SK-N-SH (cell line): Measurements from ENCODE around the gene EFCAB14. TPM values are rescaled to one million over a fixed set of nuclear protein-coding genes. Genes with fewer than 3 reads are reported as not detected.
A peak's percentile ranks its signal among the peaks of the same experiment; 100 is the strongest.

Source experiments
- CTCF ChIA-PET: fragments of 300-600, 350-600 bp; formaldehyde crosslinking; extraction: SDS; loops from one replicate; lab custom pipeline; 2021; lab: Yijun Ruan, JAX
- POLR2A ChIA-PET: fragments of 350-600 bp; sonication (Branson Sonifier 250); formaldehyde crosslinking; extraction: SDS; loops from one replicate; lab custom pipeline; 2020; ENCODE audit warnings: antibody characterized with exemption, inconsistent platforms; lab: Yijun Ruan, JAX
- DNase-seq: peaks from one replicate; pipeline ENCODE4 v3.0.0; 2012
- H2AFZ ChIP-seq: fragments of 200-600 bp; sonication (generic); 2 replicates; pipeline ENCODE4 v1.8.1; 2016; ENCODE audit warnings: antibody characterized with exemption, mild to moderate bottlenecking, low read depth
- H3F3A ChIP-seq: fragments of 200-600 bp; sonication (generic); replicated peaks from 2 replicates; pipeline ENCODE3; 2016; ENCODE audit warnings: antibody characterized with exemption, mild to moderate bottlenecking; ENCODE audit not compliant: insufficient read depth
- H3K27ac ChIP-seq, 2 experiments: fragments of 200-500 bp in 1 of 2; fragments of 200-600 bp in 1 of 2; sonication (Bioruptor generic) in 1 of 2; sonication (generic), shearing (Covaris generic) in 1 of 2; 2 replicates each; pipeline versions ENCODE4 v1.5.1 to v1.6.1; 2014 to 2016; ENCODE audit warnings: low read depth in 2 of 2, inconsistent platforms in 1 of 2, low read length in 1 of 2, mild to moderate bottlenecking in 1 of 2, mixed read lengths in 1 of 2
- H3K27me3 ChIP-seq: fragments of 200-600 bp; sonication (generic), shearing (Covaris generic); 2 replicates; pipeline ENCODE4 v1.6.1; 2016; ENCODE audit warnings: mixed run types; ENCODE audit not compliant: insufficient read depth
- H3K36me3 ChIP-seq, 2 experiments: fragments of 200-500 bp in 1 of 2; fragments of 200-600 bp in 1 of 2; sonication (Bioruptor generic) in 1 of 2; sonication (generic) in 1 of 2; replicated peaks in 1 of 2; 2 replicates each; pipeline versions ENCODE3 to v1.5.1; 2014 to 2016; ENCODE audit warnings: low read length in 1 of 2, mild to moderate bottlenecking in 1 of 2; ENCODE audit not compliant: insufficient read depth in 2 of 2, control insufficient read depth in 1 of 2
- H3K4me1 ChIP-seq, 2 experiments: fragments of 200-500 bp in 1 of 2; fragments of 200-600 bp in 1 of 2; sonication (Bioruptor generic) in 1 of 2; sonication (generic), shearing (Covaris generic) in 1 of 2; 2 replicates each; pipeline versions ENCODE4 v1.5.1 to v1.6.1; 2014 to 2016; ENCODE audit warnings: low read depth in 1 of 2, low read length in 1 of 2, mixed run types in 1 of 2; ENCODE audit not compliant: insufficient read depth in 2 of 2, control insufficient read depth in 1 of 2
- H3K4me2 ChIP-seq: fragments of 200-600 bp; sonication (generic), shearing (Covaris generic); 2 replicates; pipeline ENCODE4 v1.6.1; 2017; ENCODE audit warnings: mixed run types
- H3K4me3 ChIP-seq, 2 experiments: fragments of 200-500 bp in 1 of 2; fragments of 200-600 bp in 1 of 2; sonication (Bioruptor generic) in 1 of 2; sonication (generic), shearing (Covaris generic) in 1 of 2; 2 replicates each; pipeline versions ENCODE4 v1.5.1 to v1.8.1; 2014 to 2016; ENCODE audit warnings: low read depth in 2 of 2, inconsistent platforms in 1 of 2, low read length in 1 of 2, mild to moderate bottlenecking in 1 of 2, mixed read lengths in 1 of 2, moderate library complexity in 1 of 2
- H3K79me2 ChIP-seq: fragments of 200-600 bp; sonication (generic); 2 replicates; pipeline ENCODE4 v1.8.1; 2017; ENCODE audit warnings: mild to moderate bottlenecking; ENCODE audit not compliant: insufficient read depth
- H3K9ac ChIP-seq: fragments of 200-600 bp; sonication (generic); 2 replicates; pipeline ENCODE4 v1.6.1; 2017; ENCODE audit warnings: mixed run types
- H3K9me2 ChIP-seq: fragments of 200-600 bp; sonication (generic); 2 replicates; pipeline ENCODE4 v1.6.1; 2017; ENCODE audit warnings: mixed run types
- H3K9me3 ChIP-seq: fragments of 200-600 bp; sonication (generic); 2 replicates; pipeline ENCODE4 v1.6.1; 2017; ENCODE audit warnings: mixed run types, mild to moderate bottlenecking, moderate library complexity
- H4K20me1 ChIP-seq: fragments of 200-600 bp; sonication (generic); 2 replicates; pipeline ENCODE4 v1.6.1; 2017; ENCODE audit warnings: mild to moderate bottlenecking, mixed run types; ENCODE audit not compliant: insufficient read depth
- CHD2 ChIP-seq: fragments of 150-350 bp; IDR thresholded peaks from 2 replicates; pipeline ENCODE4 v1.6.1; 2018; ENCODE audit warnings: low read length; ENCODE audit not compliant: partially characterized antibody
- CTCF ChIP-seq: fragments of 200-600 bp; sonication (generic); IDR thresholded peaks from 2 replicates; pipeline ENCODE4 v1.6.1; 2017; ENCODE audit warnings: antibody characterized with exemption, mild to moderate bottlenecking, moderate library complexity
- EP300 ChIP-seq, 2 experiments: IDR thresholded peaks; 2 replicates each; pipeline versions ENCODE4 v1.4.0 to v1.6.1; 2012; ENCODE audit warnings: borderline replicate concordance in 1 of 2, low read depth in 1 of 2, low read length in 1 of 2
- EZH2phosphoT487 ChIP-seq: fragments of 200-600 bp; sonication (generic); IDR thresholded peaks from 2 replicates; pipeline ENCODE4 v1.6.1; 2017; ENCODE audit warnings: low read depth, mixed run types, mild to moderate bottlenecking, antibody characterized with exemption, moderate library complexity, borderline replicate concordance
- FOXM1 ChIP-seq: IDR thresholded peaks from 2 replicates; pipeline ENCODE4 v1.4.0; 2012; ENCODE audit warnings: low read depth, mild to moderate bottlenecking
- JUND ChIP-seq: IDR thresholded peaks from 2 replicates; pipeline ENCODE4 v1.4.0; 2012
- MAX ChIP-seq: IDR thresholded peaks from 2 replicates; pipeline ENCODE4 v1.4.0; 2012; ENCODE audit warnings: low read depth
- MXI1 ChIP-seq: IDR thresholded peaks from 2 replicates; pipeline ENCODE4 v1.6.1; 2012; ENCODE audit warnings: mild to moderate bottlenecking, low read depth, low read length, improper control_type of control experiment
- REST ChIP-seq: IDR thresholded peaks from 2 replicates; pipeline ENCODE4 v1.6.1; 2012; ENCODE audit warnings: mild to moderate bottlenecking, low read depth, low read length, moderate library complexity
- RFX5 ChIP-seq: IDR thresholded peaks from 2 replicates; pipeline ENCODE4 v1.6.1; 2012; ENCODE audit warnings: mild to moderate bottlenecking, improper control_type of control experiment, low read length
- RXRA ChIP-seq: IDR thresholded peaks from 2 replicates; pipeline ENCODE4 v1.4.0; 2012; ENCODE audit warnings: low read depth, mild to moderate bottlenecking, borderline replicate concordance
- SIN3A ChIP-seq: IDR thresholded peaks from 2 replicates; pipeline ENCODE4 v1.6.1; 2012; ENCODE audit warnings: low read depth, mild to moderate bottlenecking, low read length, moderate library complexity, borderline replicate concordance
- SMC3 ChIP-seq: IDR thresholded peaks from 2 replicates; pipeline ENCODE4 v1.6.1; 2012; ENCODE audit warnings: low read depth, low read length, improper control_type of control experiment
- TCF12 ChIP-seq: IDR thresholded peaks from 2 replicates; pipeline ENCODE4 v1.4.0; 2012
- TEAD4 ChIP-seq: IDR thresholded peaks from 2 replicates; pipeline ENCODE4 v1.4.0; 2012; ENCODE audit warnings: mild to moderate bottlenecking, borderline replicate concordance; ENCODE audit not compliant: insufficient read depth
- WGBS: methylation state at CpG from one replicate; pipeline ENCODE4 v1.1.6; 2017; ENCODE audit warnings: low lambda C conversion rate; 5-methylcytosine and 5-hydroxymethylcytosine counted together
- polyA plus RNA-seq, 3 experiments: library from polyadenylated mRNA; depleted of rRNA; stranded (reverse); fragments of >200 nt; gene quantifications; 2 replicates each; pipeline ENCODE4 v1.2.3, GENCODE V29; 2012
- TF ChIP-seq, protein P1 (sequence below): IDR thresholded peaks from 2 replicates; pipeline ENCODE4; 2012
- TF ChIP-seq, protein P2 (sequence below): IDR thresholded peaks from 2 replicates; pipeline ENCODE4 v1.4.0; 2012; ENCODE audit warnings: low read depth, borderline replicate concordance
- TF ChIP-seq, protein P3 (sequence below): IDR thresholded peaks from 2 replicates; pipeline ENCODE4 v1.4.0; 2012; ENCODE audit warnings: low read depth, borderline replicate concordance

The EFCAB14 gene, protein sequence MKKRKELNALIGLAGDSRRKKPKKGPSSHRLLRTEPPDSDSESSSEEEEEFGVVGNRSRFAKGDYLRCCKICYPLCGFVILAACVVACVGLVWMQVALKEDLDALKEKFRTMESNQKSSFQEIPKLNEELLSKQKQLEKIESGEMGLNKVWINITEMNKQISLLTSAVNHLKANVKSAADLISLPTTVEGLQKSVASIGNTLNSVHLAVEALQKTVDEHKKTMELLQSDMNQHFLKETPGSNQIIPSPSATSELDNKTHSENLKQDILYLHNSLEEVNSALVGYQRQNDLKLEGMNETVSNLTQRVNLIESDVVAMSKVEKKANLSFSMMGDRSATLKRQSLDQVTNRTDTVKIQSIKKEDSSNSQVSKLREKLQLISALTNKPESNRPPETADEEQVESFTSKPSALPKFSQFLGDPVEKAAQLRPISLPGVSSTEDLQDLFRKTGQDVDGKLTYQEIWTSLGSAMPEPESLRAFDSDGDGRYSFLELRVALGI
- 13.6 and 20.0 TPM in 2 replicates for polyA plus RNA-seq (2012; rRNA removed)
- 20.4 and 21.8 TPM in 2 replicates for polyA plus RNA-seq (2012; cell fraction: cytosol; rRNA removed)
- polyA plus RNA-seq (2012; cell fraction: nucleus; rRNA removed), result 12.8 and 21.3 TPM in 2 replicates

DNA sequence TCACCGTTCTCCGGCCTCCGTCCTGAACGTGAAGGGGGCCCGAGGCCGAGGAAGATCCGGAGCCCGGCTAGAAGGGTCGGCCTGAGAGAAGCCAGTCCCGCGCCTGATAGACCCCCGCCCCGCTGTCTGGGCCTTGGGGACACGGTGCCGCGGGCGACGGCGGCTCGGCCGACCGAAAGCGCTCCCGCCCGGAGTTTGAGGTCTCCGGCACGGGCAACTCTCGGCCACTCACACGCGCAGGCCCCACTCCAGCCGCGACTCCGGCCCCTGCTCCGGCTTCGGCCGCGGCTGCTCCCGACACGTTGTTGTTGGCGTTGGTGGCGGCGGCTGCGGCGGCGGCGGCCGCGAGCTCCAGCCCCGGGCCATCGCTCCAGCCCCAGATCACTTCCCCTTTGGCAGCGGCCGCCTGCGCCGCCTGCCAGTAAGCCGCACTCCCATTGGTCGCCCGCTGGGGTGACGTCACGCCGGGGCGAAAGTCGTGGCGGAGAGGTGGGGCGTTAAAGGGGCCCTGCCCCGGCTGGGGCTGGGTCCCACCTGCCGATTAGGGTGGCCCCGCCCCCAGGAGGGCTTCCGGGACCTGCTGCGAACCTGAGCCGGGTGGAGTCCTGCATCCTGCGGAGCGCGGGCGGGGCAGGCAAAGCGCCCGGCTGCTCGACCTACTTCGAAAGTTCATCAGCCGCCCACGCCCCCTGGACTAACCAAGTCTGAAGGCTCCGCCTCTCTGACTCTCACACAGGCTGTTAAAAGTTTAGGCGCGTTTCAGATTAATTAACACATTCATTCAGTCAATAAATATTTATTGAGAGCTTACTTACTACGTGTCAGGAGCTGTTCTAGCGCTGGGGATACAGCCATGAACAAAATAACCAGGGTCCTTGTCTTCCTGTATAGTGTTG lies at the start of gene EFCAB14:
TSS of gene EFCAB14 (minus strand) at position 388 of the 896 bp plus-strand sequence. CDS start 1,027 bp downstream, outside the sequence.
- H3K4me1 ChIP-seq, result peaks cover 15 to 17% of the 10 kb centered on the region in 2 experiments
- peaks cover 16 to 22% of the 10 kb centered on the region in 2 experiments for H3K36me3 ChIP-seq
- peak; percentile 98 for DNase-seq
- no peaks in the 10 kb centered on the region for H3K9me3 ChIP-seq
- peaks cover 18% of the 10 kb centered on the region; the same call in 1 of the 2 replicates for H4K20me1 ChIP-seq
- POLR2A ChIA-PET, result interaction anchor here (1.5 kb wide), 1 partner anchor 51 kb away, joined by 4 read pairs; no protein-coding TSS in a partner anchor
- peak within 1 kb of the TSS; percentile 50 to 62; a peak in 2 of 4 replicates for H3K27ac ChIP-seq
- H3K27me3 ChIP-seq, result no peaks in the 10 kb centered on the region
- peak within 1 kb of the TSS; percentile 93 for H3K9ac ChIP-seq
- peaks cover 33% of the 10 kb centered on the region for H3K79me2 ChIP-seq
- WGBS, result 7% methylated on average over 14 of the region's 85 CpGs
- H2AFZ ChIP-seq, result peak within 1 kb of the TSS; percentile 90
- H3K9me2 ChIP-seq, result no peaks in the 10 kb centered on the region
- H3F3A ChIP-seq, result no peaks in the 10 kb centered on the region
- CTCF ChIA-PET, result interaction anchor here (0.7 to 2.3 kb wide), 6 partner anchors 9 to 277 kb away, joined by 3 to 15 read pairs (median 4); no protein-coding TSS in a partner anchor
- peak within 1 kb of the TSS; percentile 99 for H3K4me2 ChIP-seq
- H3K4me3 ChIP-seq, result peak within 1 kb of the TSS; percentile 86 to 98
- TF ChIP-seq RFX5 (no peak), CTCF (no peak), RXRA (no peak), SMC3 (no peak), TEAD4 (no peak), MXI1 (peak; percentile 75), CHD2 (peak; percentile 74), TCF12 (no peak), SIN3A (no peak), EP300 (IDR thresholded peaks at IDR 0.05; ENCODE audit: borderline replicate concordance in 1 of 2, low read depth in 1 of 2, low read length in 1 of 2) (0 out of 4 replicates have a peak, but pooled peaks of 1 of the 2 experiments have one; percentile 42), REST (no peak), FOXM1 (no peak), JUND (no peak), MAX (no peak), EZH2phosphoT487 (no peak)
- TF ChIP-seq, protein P1, sequence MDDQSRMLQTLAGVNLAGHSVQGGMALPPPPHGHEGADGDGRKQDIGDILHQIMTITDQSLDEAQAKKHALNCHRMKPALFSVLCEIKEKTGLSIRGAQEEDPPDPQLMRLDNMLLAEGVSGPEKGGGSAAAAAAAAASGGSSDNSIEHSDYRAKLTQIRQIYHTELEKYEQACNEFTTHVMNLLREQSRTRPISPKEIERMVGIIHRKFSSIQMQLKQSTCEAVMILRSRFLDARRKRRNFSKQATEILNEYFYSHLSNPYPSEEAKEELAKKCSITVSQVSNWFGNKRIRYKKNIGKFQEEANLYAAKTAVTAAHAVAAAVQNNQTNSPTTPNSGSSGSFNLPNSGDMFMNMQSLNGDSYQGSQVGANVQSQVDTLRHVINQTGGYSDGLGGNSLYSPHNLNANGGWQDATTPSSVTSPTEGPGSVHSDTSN, result no peak; the same call in 1 of the 2 replicates
- TF ChIP-seq, protein P2, sequence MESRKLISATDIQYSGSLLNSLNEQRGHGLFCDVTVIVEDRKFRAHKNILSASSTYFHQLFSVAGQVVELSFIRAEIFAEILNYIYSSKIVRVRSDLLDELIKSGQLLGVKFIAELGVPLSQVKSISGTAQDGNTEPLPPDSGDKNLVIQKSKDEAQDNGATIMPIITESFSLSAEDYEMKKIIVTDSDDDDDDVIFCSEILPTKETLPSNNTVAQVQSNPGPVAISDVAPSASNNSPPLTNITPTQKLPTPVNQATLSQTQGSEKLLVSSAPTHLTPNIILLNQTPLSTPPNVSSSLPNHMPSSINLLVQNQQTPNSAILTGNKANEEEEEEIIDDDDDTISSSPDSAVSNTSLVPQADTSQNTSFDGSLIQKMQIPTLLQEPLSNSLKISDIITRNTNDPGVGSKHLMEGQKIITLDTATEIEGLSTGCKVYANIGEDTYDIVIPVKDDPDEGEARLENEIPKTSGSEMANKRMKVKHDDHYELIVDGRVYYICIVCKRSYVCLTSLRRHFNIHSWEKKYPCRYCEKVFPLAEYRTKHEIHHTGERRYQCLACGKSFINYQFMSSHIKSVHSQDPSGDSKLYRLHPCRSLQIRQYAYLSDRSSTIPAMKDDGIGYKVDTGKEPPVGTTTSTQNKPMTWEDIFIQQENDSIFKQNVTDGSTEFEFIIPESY, result no peak
- TF ChIP-seq, protein P3, sequence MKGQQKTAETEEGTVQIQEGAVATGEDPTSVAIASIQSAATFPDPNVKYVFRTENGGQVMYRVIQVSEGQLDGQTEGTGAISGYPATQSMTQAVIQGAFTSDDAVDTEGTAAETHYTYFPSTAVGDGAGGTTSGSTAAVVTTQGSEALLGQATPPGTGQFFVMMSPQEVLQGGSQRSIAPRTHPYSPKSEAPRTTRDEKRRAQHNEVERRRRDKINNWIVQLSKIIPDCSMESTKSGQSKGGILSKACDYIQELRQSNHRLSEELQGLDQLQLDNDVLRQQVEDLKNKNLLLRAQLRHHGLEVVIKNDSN, result no peak
